GM21825 (cell line): ENCODE data around the gene NUTM2B.
"Not testable (repeated sequence)": the region's sequence is repeated elsewhere in the genome, so short reads cannot be mapped to it uniquely, and the experiment has no call there.

Source experiments
- ATAC-seq: cut with Tn5 transposase; IDR thresholded peaks from one replicate; pipeline ENCODE4 v1.9.1; 2021; ENCODE audit warnings: mild to moderate bottlenecking, moderate library complexity; ENCODE audit not compliant: unreplicated experiment

NUTM2B gene

GRCh38 chr10:79702927-79703326 is at the start of gene NUTM2B:
Gene NUTM2B, plus strand, starts transcription at chr10:79703227. Its CDS starts 383 bp downstream, at chr10:79703610.
- ATAC-seq, result not testable (repeated sequence)

- ATAC-seq, result not testable (repeated sequence)
These were observed 39.7 kb upstream of the NUTM2B start for GRCh38 chr10:79663287-79663686.

GRCh38 chr10:79664686-79665085 is 38.3 kb upstream of the NUTM2B start:
- not testable (repeated sequence) for ATAC-seq

GRCh38 chr10:79669248-79669788 is 33.7 kb upstream of the NUTM2B start:
- not testable (repeated sequence) for ATAC-seq

- not testable (repeated sequence) for ATAC-seq
These were observed 28.1 kb upstream of the NUTM2B start for GRCh38 chr10:79674878-79675277.

- not testable (repeated sequence) for ATAC-seq
These were observed 19.8 kb upstream of the NUTM2B start for GRCh38 chr10:79683026-79683883.

- ATAC-seq, result not testable (repeated sequence)
These were observed 18.9 kb upstream of the NUTM2B start for GRCh38 chr10:79683884-79684720.

- ATAC-seq, result peak; percentile 55
These were observed 17.9 kb upstream of the NUTM2B start for GRCh38 chr10:79685044-79685685.

- ATAC-seq, result not testable (repeated sequence)
These were observed 16.4 kb upstream of the NUTM2B start for GRCh38 chr10:79686595-79686994.

GRCh38 chr10:79687406-79688150 is 15.4 kb upstream of the NUTM2B start:
- not testable (repeated sequence) for ATAC-seq

- ATAC-seq, result not testable (repeated sequence)
These were observed 14.2 kb upstream of the NUTM2B start for GRCh38 chr10:79688798-79689197.

- not testable (repeated sequence) for ATAC-seq
These were observed 6.4 kb upstream of the NUTM2B start for GRCh38 chr10:79696596-79696995.

GRCh38 chr10:79697141-79697540 is 5.9 kb upstream of the NUTM2B start:
- ATAC-seq, result not testable (repeated sequence)

GRCh38 chr10:79700381-79700944 is 2.6 kb upstream of the NUTM2B start:
- not testable (repeated sequence) for ATAC-seq

- ATAC-seq, result not testable (repeated sequence)
These were observed 4.0 kb downstream of the NUTM2B start for GRCh38 chr10:79707017-79707416.

- not testable (repeated sequence) for ATAC-seq
These were observed 11.9 kb downstream of the NUTM2B start for GRCh38 chr10:79714976-79715375.

- ATAC-seq, result not testable (repeated sequence)
These were observed 14.0 kb downstream of the NUTM2B start for GRCh38 chr10:79716917-79717579.

- ATAC-seq, result not testable (repeated sequence)
These were observed 17.0 kb downstream of the NUTM2B start for GRCh38 chr10:79720000-79720399.

GRCh38 chr10:79726620-79727019 is 23.6 kb downstream of the NUTM2B start:
- ATAC-seq, result not testable (repeated sequence)
